Kidney (tissue), 14 donors: ENCODE data around the gene NOM1. TPM values are rescaled to one million over a fixed set of nuclear protein-coding genes. Genes with fewer than 3 reads are reported as not detected.
A peak's percentile ranks its signal among the peaks of the same experiment; 100 is the strongest.

Experiments used
- DNase-seq, 5 donors: peaks; one replicate each; pipeline ENCODE4 v3.0.0-alpha.2; 2013 to 2020
- FAIRE-seq: peaks from 2 replicates; lab custom pipeline; 2012; peaks lifted over from hg19 to GRCh38; lab: Jason Lieb, UNC
- H3K27ac ChIP-seq, 2 donors: one replicate each; pipeline ENCODE4 v1.7.0; 2013; ENCODE audit warnings: low read depth in 2 of 2, low read length in 2 of 2, inconsistent platforms in 1 of 2
- H3K27me3 ChIP-seq: one replicate; pipeline ENCODE4 v1.7.1; 2013; ENCODE audit warnings: low read length, inconsistent platforms; ENCODE audit not compliant: control insufficient read depth, insufficient read depth
- H3K36me3 ChIP-seq, 3 donors: one replicate each; pipeline versions ENCODE4 v1.7.0 to v1.7.1; 2013; ENCODE audit warnings: low read length in 3 of 3, control low read depth in 1 of 3, inconsistent platforms in 1 of 3; ENCODE audit not compliant: insufficient read depth in 3 of 3, control insufficient read depth in 2 of 3
- H3K4me1 ChIP-seq, 3 donors: one replicate each; pipeline versions ENCODE4 v1.7.0 to v1.7.1; 2013; ENCODE audit warnings: low read length in 3 of 3, inconsistent platforms in 1 of 3, low read depth in 1 of 3; ENCODE audit not compliant: control insufficient read depth in 2 of 3, insufficient read depth in 2 of 3
- H3K4me3 ChIP-seq, 3 donors: one replicate each; pipeline versions ENCODE4 v1.7.0 to v1.8.1; 2013; ENCODE audit warnings: low read length in 3 of 3, control low read depth in 1 of 3, inconsistent platforms in 1 of 3
- H3K9ac ChIP-seq, 3 donors: one replicate each; pipeline versions ENCODE4 v1.7.0 to v1.7.1; 2013; ENCODE audit warnings: low read length in 3 of 3, control low read depth in 1 of 3, inconsistent platforms in 1 of 3
- H3K9me3 ChIP-seq, 3 donors: one replicate each; pipeline versions ENCODE4 v1.7.0 to v1.7.1; 2013; ENCODE audit warnings: low read length in 3 of 3, control low read depth in 1 of 3, inconsistent platforms in 1 of 3; ENCODE audit not compliant: control insufficient read depth in 2 of 3, insufficient read depth in 1 of 3
- intact Hi-C: fragments of 100-400 bp; cut with DNase I; formaldehyde crosslinking; loops from one replicate; pipeline ENCODE4 v1.11.1; 2022
- polyA plus RNA-seq: library from polyadenylated mRNA; stranded (reverse); fragments of 350-450 nt; fragmentation: Illumina TruSeq; extraction: RNeasy Lipid Tissue Mini Kit (QIAGEN cat#74804); gene quantifications from one replicate; pipeline ENCODE4 v1.2.3, GENCODE V29; 2014; ENCODE audit warnings: low read depth, low replicate concordance; ENCODE audit not compliant: insufficient read depth
- total RNA-seq: library from RNA; stranded (reverse); fragmentation: NEBNext Ultra II Directional; extraction: Animal tissue kit (Norgen Biotek cat#: 25700); gene quantifications from one replicate; pipeline ENCODE4 v1.2.1, GENCODE V29; 2021
- TF ChIP-seq, protein P1 (sequence below): IDR thresholded peaks from 3 replicates; pipeline ENCODE4 v1.5.1; 2012; ENCODE audit warnings: mild to moderate bottlenecking, moderate library complexity, borderline replicate concordance; ENCODE audit not compliant: insufficient read depth; ENCODE audit errors: extremely low read depth
- donor health status: control.
- donor health status: control.
- donor health status: control.
- donor health status: control.
- donor health status: control.
- donor health status: DM: yes; HTN: yes; CAD: no.
- donor health status: Normal renal cell carcinoma (clear cell type).

The NOM1 gene
- total and polyA plus RNA-seq, 2 donors from 2014 or later: 5.8 to 17.6 TPM

GRCh38 chr7:156994417-156994816 lies 44.9 kb downstream of the NOM1 start:
- peaks cover 14% of the 10 kb centered on the region for H3K27me3 ChIP-seq
- H3K36me3 ChIP-seq: no peaks in the 10 kb centered on the region
- TF ChIP-seq, protein P1, sequence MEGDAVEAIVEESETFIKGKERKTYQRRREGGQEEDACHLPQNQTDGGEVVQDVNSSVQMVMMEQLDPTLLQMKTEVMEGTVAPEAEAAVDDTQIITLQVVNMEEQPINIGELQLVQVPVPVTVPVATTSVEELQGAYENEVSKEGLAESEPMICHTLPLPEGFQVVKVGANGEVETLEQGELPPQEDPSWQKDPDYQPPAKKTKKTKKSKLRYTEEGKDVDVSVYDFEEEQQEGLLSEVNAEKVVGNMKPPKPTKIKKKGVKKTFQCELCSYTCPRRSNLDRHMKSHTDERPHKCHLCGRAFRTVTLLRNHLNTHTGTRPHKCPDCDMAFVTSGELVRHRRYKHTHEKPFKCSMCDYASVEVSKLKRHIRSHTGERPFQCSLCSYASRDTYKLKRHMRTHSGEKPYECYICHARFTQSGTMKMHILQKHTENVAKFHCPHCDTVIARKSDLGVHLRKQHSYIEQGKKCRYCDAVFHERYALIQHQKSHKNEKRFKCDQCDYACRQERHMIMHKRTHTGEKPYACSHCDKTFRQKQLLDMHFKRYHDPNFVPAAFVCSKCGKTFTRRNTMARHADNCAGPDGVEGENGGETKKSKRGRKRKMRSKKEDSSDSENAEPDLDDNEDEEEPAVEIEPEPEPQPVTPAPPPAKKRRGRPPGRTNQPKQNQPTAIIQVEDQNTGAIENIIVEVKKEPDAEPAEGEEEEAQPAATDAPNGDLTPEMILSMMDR: no peak
- H3K9me3 ChIP-seq: peaks cover 0 to 2% (median 0%) of the 10 kb centered on the region in 3 donors
- FAIRE-seq (no peak), DNase-seq (no peak)
- no peak overlapping the region for H3K9ac ChIP-seq
- no peak overlapping the region for H3K27ac ChIP-seq
- intact Hi-C loops: no loop called here
- no peaks in the 10 kb centered on the region for H3K4me1 ChIP-seq
- H3K4me3 ChIP-seq: no peak overlapping the region

GRCh38 chr7:156998988-156999957 lies 49.8 kb downstream of the NOM1 start:
- TF ChIP-seq, protein P1: no peak
- intact Hi-C loops: no loop called here
- no peaks in the 10 kb centered on the region for H3K4me1 ChIP-seq
- peaks cover 0 to 2% (median 0%) of the 10 kb centered on the region in 3 donors for H3K9me3 ChIP-seq
- no peak overlapping the region for H3K27ac ChIP-seq
- no peak for FAIRE-seq
- peaks cover 43% of the 10 kb centered on the region for H3K27me3 ChIP-seq
- H3K9ac ChIP-seq: no peak overlapping the region
- no peak overlapping the region for H3K4me3 ChIP-seq
- H3K36me3 ChIP-seq: no peaks in the 10 kb centered on the region
- peak in 1 of 5 donors; percentile 8 for DNase-seq

- H3K27me3 ChIP-seq: peaks cover 50% of the 10 kb centered on the region
- peaks cover 0 to 2% (median 0%) of the 10 kb centered on the region in 3 donors for H3K9me3 ChIP-seq
- H3K27ac ChIP-seq: no peak overlapping the region
- FAIRE-seq (no peak), DNase-seq (peak in 2 of 5 donors; percentile 19 to 56)
- no peak overlapping the region for H3K9ac ChIP-seq
- H3K36me3 ChIP-seq: no peaks in the 10 kb centered on the region
- H3K4me1 ChIP-seq: no peaks in the 10 kb centered on the region
- H3K4me3 ChIP-seq: peak overlapping the region in 1 of 3 donors; percentile 37
- intact Hi-C loops: no loop called here
- TF ChIP-seq, protein P1: no peak
Observed at GRCh38 chr7:156999958-157000726, 50.6 kb downstream of the NOM1 start.
